Measurements from ENCODE around the gene DLG3. TPM values are rescaled to one million over a fixed set of nuclear protein-coding genes. Genes with fewer than 3 reads are reported as not detected.
A peak's percentile ranks its signal among the peaks of the same experiment; 100 is the strongest.

Gene DLG3
- total RNA-seq, 1 donor from 2014 or later: 1.7 TPM

DNA sequence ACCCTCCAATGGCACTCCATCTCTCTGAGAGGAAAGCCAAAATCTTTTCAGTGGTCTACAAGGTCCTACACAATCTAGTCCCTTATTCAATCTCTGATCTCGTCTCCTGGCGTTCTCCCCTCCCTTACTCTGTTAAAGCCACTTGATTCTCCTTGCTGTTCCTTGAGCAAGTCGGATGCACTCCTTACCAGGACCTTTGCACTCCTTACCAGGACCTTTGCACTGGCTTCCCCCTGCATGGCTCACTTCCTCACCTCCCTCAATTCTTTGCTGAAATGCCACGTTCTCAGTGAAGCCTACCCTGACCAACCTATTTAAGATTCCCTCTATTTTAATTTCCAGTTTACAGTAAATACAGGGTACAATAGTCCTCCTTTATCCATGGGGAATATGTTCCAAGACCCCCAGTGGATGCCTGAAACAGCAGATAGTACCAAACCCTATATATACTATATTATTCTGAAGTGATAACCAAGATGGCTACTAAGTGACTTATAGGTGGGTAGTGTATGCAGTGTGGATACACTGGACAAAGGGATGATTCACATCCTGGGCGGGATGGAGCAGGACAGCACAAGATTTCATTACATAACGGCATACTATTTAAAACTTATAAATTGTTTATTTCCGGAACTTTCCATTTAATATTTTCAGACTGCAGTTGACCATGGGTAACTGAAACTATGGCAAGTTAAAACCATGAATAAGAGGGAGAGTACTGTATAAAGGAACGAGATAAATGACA is 6.5 kb upstream of the DLG3 start:
- DNase-seq: no peak

DNA sequence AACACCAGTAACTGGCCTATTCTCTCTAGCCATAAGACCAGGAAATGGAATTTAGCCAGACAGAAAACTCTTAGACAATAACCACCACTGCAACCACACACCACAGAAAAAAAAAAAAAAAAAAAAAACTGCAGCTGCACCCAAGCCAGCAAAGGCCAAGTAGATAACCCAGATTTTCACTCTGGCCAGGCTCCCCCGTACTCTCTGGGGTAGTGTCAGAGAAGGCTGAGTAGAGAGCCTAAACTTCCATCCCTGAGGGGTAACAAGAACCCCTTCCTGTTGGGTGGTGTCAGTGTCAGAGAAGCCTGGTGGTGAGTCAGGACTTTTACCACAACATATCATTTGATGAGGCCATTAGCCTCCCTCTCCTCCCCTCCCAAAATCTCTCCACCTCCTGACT is 5.6 kb upstream of the DLG3 start:
- DNase-seq: no peak

DNA sequence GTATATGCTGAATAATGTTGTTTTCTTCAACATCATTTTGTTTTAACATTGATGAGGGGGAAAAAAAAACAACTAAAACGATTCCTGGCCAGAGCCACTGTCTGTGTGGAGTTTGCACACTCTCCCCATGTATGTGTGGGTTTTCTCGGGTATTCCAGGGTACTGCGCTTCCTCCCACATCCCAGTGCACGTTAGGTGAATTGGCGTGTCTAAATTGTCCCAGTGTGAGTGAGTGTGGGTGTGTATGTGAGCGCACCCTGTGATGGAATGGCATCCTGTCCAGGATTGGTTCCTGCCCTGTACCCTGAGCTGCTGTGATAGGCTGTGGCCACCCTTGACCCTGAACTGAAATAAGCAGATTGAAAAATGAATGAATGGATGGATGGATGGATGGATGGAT is 2.4 kb upstream of the DLG3 start:
- DNase-seq: no peak

DNA sequence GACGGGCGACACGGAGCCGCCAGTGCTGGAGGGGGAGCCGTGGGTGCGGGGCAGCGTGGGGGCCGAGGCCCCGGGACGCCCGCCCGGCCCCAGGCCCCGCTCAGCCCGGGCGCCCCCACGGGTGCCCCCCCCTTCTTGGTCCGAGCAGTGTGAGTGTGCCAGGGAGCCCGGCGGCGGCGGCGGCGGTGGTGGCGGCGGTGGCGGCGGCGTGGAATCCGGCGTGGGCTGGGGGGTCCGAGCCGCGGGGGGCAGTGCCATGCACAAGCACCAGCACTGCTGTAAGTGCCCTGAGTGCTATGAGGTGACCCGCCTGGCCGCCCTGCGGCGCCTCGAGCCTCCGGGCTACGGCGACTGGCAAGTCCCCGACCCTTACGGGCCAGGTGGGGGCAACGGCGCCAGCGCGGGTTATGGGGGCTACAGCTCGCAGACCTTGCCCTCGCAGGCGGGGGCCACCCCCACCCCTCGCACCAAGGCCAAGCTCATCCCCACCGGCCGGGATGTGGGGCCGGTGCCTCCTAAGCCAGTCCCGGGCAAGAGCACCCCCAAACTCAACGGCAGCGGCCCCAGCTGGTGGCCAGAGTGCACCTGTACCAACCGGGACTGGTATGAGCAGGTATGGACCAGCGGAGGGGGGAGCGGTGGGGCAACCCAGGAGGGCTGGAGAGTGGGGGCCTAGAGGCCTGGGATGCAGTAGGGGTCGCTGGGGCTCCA is 466 bp downstream of the DLG3 start:
- DNase-seq: no peak

DNA sequence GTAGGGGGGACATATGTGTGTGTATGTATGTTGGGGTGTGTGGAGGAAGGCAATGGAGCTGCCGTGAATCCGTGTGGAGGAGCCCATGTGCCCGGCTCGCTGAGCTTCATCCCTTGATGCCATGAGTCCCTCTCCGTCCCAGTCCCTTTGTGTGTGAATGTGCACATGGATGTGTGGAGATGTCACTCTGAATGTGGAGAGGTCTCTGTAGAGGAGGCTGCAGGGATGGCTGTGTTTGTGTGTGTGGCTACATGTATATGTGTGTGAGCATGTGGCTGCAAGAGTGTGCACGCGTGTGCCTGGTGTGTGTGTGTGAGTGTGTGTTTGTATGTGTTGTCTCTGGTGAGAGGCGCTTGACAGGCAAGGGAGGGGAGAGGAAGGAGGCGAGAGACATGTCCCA is 1.3 kb downstream of the DLG3 start:
- DNase-seq: no peak

DNA sequence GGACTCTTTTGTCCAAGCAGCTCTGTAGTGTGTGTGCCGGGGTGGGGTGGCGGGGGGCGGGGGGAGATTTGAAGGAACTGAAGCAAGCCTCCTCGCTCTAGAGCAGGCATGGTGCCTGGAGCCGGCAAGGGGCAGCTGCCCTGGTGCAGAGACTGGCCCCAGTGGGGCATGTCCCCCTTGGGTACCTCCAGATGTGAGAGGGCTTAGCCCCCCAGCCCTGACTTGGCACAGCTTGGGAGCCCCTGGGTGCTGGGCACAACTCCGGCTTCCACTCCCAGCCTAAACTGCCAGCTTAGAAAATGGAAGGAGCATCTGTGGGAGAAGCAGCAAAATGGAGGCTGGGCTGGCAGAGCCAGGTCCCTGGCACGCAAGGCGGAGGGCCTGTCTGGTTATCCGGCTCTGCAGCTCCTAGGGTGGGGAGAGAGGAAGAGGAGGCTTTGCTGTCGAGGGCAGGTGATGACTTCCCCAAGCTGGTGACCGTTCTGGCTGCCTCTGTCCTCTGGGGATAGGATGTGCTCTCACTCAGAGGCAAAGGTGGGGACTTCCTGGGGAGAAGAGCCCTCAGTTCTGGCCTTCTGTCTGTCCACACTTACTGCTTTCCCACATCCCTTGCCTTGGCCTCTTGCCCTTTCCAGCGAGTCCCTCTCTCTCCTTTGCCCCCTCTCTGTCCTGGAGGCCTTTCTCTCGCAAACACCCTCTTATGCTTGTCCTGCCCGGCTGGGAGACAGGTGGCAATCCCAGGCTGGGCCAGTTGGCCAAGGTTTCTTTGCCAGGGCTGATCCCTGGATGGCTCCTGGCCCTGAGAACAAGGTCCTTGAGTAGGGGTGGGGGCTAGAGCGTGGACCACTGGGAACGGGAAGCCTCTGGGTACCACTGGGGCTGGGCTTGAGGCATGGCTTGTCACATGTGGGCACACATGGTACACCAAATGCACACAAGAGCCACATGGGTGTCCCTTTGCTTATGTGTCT is 2.0 kb downstream of the DLG3 start:
- DNase-seq: no peak

DNA sequence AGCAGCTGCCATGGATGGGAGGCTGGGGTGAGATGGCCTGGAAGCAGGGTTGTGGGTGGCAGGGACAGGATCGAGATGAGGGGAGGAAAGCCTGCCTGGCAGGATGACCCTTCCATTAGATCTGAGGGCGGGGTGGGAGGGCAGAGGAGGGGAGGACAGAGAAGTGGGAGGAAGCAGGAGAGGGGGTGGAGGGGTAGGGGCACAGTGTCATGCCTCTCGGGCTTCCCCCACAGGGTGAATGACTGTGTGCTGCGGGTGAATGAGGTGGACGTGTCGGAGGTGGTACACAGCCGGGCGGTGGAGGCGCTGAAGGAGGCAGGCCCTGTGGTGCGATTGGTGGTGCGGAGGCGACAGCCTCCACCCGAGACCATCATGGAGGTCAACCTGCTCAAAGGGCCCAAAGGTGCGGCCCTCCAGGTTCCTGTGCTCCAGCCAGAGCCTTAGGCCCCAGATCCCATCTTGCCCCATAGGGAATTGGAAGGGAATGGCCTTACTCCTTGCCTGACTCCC is 4.9 kb downstream of the DLG3 start:
- no peak for DNase-seq

DNA sequence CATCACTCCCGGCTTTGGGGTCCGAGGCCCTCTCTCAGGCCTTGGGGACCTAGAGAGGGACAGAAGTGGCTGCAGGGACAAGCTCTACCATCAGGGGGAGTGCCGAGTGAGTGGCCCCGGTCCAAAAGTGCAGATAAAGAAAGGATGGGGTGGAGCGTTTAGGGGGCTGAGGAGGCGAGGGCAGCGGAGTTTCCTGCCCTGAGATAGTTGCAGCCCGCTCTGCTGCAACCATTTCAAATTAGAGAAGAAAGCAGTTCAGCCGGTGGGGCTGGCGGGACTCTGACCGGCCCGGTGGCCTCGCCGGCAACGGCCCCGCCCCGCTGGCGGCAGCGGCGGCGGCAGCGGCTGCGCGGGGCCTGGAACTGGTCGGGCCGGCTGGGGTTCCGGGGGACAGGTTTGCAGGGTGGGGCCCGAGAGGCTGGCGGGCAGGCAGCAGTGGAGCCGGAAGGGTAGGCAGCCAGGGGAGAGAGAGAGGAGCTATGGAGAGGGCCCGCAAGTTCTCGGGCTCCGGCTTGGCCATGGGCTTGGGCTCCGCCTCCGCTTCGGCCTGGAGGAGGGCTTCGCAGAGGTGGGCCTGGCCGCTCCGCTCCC is 7.6 kb downstream of the DLG3 start:
- DNase-seq: peak; percentile 49

DNA sequence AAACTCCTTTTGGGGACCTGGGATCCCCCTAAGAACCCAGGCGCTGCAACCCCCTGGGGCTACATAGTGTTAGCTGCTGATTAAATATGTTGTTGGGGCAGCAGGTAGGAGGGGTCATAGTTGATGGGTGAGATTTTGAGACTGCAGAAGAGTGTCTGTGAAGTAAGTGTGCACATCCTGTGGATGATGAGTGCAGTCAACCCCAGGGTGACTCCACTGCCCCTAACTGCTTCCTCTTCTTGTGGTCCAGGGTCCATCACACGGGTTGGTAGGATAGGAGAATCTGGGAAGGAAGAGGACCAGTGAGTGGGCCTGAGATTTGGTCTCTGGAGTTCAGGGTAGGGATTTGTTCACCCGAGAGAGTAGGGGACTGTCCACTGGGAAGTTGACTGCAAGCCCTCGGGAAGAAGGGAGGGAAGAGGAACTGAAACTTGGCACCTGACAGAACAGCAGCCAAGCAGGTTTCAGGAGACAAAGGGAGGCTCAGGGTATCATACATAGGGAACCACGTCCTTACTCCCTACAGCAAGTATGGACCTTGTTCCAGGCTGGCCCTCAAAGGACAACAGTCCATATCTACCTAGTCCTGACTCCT is 8.5 kb downstream of the DLG3 start:
- DNase-seq: no peak

DNA sequence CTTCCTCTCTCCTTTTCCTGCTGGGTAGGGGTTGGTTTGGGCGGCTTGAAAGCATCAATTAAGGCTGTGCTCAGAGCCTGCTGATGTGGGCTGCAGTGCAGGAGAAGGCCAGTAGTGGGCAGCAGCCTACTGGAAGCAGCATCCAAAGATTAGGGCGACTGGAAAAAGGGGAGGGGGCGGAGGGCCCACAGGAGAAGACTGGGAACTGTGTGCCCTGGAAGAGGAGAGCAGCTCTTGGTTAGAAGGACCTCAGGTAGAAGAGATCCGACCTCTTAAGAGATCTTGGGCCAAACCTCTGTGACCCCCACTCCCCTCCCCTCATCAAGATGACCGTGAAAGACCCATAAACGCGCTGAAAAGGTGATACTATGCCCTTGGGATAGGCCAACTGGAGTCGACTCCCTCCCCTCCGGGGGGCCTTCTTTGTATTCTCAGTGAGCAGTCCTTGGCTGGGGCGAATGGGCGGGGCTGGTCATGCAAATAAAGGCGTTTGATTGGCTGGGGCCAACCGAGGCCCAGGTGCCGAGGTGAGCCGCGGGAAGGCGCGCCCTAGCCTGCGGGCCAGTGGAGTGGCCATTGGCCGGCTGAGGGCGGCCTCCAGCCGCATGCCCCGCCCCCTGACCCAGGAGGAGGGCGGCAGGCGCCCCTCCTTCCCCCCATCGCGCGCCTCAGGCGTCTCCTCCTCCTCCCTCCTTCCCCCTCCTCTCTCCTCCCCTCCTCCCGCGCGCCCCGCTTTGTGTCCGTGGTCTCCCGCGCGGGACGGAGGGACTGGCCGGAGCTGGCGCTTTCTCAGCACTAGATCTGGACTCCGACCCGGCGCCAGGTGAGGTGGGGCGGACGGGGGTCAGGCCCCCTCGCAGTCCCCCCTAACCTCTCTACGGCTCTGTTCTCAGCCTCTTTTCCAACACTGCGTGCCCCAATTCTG is 10.1 kb downstream of the DLG3 start:
- peak; percentile 58 for DNase-seq

DNA sequence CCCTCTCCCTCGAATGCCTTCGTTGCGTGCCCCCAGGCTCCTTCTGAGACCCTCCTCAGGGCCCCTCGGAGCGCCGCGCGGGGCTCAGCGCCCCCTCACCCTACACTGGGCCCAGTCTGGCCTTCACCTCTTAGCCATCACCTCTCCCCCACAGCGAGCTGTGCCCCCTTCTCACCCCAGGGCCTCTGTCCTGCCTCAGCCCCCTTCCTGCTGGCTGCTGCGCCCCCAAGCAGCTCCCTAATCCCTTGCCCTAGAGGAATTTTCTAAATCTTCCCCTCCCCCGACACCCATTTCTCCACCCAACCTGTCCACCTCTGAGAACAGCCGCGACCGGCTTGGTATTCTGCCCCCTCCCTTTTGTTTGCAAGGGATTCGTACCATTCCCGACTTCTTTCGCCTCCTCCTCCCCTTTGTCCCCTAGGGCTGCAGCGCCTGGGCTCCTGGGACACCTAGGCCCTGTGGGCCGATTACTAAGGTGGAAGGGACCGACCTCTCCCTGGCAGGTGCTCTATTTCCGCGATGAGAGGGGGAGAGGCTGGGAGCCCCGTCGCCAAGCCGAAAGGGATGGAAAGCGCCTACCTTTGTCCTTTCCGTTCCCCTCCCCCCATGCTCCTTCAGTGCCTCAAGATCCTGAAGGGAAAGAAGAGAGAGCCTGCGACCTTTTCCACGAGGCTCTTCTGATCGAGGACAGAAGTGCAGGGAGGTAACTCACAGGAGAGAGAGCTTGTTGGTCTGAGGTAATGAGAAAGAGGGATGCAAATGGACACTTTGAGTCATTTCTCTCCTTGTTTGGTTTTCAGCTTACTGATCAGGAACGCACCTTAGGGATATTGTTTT is 10.9 kb downstream of the DLG3 start:
- no peak for DNase-seq

DNA sequence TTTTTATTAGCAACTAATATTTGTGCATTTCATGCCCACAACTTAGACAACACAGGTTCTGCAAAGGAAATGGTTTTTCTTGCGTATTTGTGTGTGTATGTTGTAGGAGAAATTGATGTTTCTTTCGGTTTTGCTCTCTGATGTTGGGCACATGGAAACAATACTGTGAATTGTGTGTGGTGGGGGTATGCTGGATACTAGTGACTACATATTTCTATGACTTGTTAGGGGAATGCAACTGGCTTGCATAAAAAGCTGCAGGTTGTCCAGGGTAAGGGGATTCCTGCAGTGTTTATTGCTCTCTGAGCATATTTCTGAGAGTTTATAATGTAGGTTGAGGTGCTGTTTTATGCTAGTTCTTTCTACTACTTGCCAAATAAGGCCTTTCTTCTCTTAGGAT is 11.6 kb downstream of the DLG3 start:
- DNase-seq: no peak

DNA sequence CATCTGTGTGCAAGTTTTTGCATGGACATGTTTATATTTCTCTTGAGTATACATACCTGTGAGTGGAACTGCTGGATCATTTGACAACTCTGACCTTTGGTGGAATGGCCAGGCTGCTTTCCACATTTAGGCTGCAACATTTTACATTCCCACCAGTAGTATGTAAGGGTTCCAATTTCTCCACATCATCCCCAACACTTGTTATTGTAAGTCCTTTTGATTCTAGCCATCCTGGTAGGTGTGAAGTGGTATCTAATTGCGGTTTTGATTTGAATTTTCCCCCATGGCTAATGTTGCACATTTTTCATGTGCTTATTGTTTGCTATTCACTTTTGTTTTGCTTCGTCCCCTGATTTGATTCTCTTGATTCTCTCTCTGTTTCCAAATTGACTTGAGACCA is 16.4 kb downstream of the DLG3 start:
- DNase-seq: no peak

DNA sequence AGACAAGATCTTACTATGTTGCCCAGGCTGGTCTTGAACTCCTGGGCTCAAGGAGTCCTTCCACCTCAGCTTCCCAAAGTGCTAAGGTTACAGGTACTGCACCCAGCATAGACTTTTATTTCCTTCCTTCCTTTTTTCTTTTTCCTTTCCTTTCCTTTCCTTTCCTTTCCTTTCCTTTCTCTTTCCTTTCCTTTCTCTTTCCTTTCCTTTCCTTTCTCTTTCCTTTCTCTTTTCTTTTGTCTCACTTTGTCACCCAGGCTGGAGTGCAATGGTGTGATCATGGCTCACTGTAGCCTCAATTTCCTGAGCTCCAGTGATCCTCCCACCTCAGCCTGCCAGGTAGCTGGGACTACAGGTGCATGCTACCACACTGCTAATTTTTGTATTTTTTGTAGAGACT is 19.4 kb downstream of the DLG3 start:
- DNase-seq: no peak

DNA sequence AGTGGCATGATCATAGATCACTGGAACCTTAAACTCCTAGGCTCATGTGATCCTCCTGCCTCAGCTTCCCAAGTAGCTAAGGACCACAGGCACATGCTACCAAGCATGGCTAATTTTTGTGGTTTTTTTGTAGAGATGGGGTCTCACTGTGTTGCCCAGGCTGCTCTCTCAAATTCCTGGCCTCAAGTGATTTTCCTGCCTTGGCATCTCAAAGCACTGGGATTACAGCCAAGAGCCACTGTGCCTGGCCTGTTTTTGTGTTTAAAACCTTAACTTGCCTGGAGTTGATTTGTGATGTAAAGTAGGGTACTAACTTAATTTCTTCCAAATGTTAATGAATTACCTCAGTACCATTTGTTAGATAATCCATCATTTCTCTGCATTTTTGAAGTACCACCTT is 22.3 kb downstream of the DLG3 start:
- DNase-seq: no peak

DNA sequence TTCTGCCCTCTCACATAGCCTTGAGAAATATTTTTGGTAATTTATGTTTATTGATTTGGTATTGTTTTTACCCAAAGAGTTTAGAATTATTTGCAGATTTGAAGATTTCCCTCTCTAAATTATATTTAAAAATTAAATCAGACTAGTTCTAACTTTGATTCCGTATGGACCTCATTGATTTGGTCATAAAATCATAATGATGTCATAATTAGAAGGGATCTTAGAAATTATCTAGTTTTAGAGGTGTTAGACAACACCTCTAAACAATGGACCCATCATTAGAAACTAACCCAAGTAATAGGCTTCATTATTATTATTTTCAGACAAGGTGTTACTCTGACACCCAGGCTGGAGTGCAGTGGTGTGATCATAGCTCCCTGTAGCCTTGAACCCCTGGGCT is 24.1 kb downstream of the DLG3 start:
- no peak for DNase-seq

DNA sequence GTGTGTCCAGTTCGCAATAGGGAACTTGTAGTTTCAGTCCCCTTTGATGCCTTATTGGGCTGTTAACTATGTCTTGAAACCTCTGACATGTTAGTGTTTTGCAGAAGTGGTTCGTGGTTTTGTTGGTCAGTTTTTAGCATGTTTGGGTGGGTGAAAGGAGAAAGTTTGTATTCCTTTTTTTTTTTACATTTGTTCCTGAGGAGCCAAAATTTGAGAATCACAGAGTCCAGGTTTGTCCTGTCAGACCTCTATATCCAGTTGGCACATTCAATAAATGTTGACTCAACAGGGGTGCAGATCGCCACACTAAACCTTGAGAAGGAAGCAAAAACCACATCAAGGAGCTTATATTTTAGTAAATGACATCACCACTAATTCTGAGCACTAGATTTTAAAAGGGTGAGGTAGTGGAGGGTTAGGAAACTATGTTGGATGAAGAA is 26.2 kb downstream of the DLG3 start:
- no peak for DNase-seq

DNA sequence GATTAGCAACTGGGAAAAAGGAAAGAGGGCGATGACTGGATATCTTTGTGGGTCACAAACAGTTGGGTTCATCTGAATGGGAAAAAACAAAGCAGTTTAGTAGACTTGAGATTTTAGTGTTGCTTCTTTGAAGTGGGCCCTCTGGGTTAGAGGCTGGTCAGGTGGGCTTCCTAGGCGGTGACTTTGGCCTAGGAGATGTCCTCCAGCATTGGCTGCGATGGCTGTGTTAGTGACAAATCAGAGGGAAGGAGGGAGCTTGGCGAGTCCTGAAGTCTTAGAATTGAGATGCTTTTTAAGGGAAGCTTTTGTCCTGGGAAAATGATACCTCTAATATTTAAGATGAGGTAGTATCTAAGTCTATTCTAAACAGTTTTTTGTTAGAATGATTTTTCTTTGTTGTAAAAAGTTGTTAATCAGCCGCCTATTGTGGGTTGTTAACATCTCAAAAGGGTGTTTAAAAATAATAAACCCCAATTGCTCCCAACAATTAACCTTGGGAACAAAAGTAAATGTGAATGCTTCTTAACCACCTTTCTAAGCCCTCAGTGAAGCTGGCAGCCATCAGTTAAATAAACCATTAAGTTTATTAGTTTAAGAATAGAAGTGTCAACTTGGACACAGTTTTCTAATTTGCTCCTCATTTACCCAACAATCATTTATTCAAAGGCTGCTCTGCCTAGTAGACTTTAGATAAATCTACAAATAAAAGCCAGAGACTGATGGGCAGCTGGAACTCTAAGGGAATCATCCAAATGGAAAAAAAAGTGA is 31.7 kb downstream of the DLG3 start:
- DNase-seq: no peak

Data from dermis blood vessel endothelial cell (primary cell).